CD14-positive monocyte (primary cell): Measurements from ENCODE around the gene RFFL. TPM values are rescaled to one million over a fixed set of nuclear protein-coding genes. Genes with fewer than 3 reads are reported as not detected.

Experiments
- DNase-seq, 3 donors: peaks; one replicate each; pipeline ENCODE4 v3.0.0-alpha.2; 2011 to 2022
- H2AFZ ChIP-seq: 2 replicates; pipeline ENCODE4 v1.6.0; 2012; ENCODE audit warnings: mild to moderate bottlenecking, low read depth, low read length, inconsistent platforms; ENCODE audit not compliant: insufficient read depth, poor library complexity, severe bottlenecking
- H3K27ac ChIP-seq, 2 donors: 1 replicate in 1 of 2; 2 replicates in 1 of 2; pipeline ENCODE4 v1.5.1; 2012 to 2013; ENCODE audit warnings: low read length in 2 of 2, control low read depth in 1 of 2, inconsistent platforms in 1 of 2, low read depth in 1 of 2, mild to moderate bottlenecking in 1 of 2
- H3K27me3 ChIP-seq, 2 donors: one replicate each; pipeline versions ENCODE4 v1.6.0 to v1.6.1; 2011 to 2013; ENCODE audit warnings: low read length in 2 of 2; ENCODE audit not compliant: control insufficient read depth in 2 of 2, insufficient read depth in 2 of 2
- H3K36me3 ChIP-seq, 2 donors: replicated peaks in 1 of 2; 1 replicate in 1 of 2; 2 replicates in 1 of 2; pipeline versions ENCODE4 v1.5.1 to v1.6.1; 2012 to 2013; ENCODE audit warnings: low read length in 2 of 2, control low read depth in 1 of 2, inconsistent platforms in 1 of 2, mild to moderate bottlenecking in 1 of 2; ENCODE audit not compliant: insufficient read depth in 2 of 2, control insufficient read depth in 1 of 2
- H3K4me1 ChIP-seq, 2 donors: 1 replicate in 1 of 2; 2 replicates in 1 of 2; pipeline versions ENCODE4 v1.5.1 to v1.6.1; 2012 to 2013; ENCODE audit warnings: low read length in 2 of 2, control low read depth in 1 of 2, inconsistent platforms in 1 of 2, mild to moderate bottlenecking in 1 of 2, moderate library complexity in 1 of 2; ENCODE audit not compliant: insufficient read depth in 2 of 2, control insufficient read depth in 1 of 2
- H3K4me2 ChIP-seq: replicated peaks from 2 replicates; pipeline ENCODE3; 2012; ENCODE audit warnings: low read length, moderate library complexity, mild to moderate bottlenecking; ENCODE audit not compliant: poor library complexity, severe bottlenecking; ENCODE audit errors: extremely low read depth
- H3K4me3 ChIP-seq, 3 experiments: fragments of 200-600 bp in 1 of 3; sonication (generic) in 1 of 3; replicated peaks in 1 of 3; 1 replicate in 2 of 3; 2 replicates in 1 of 3; pipeline ENCODE4 v1.5.1; 2011 to 2013; ENCODE audit warnings: low read length in 3 of 3, mild to moderate bottlenecking in 3 of 3, control low read depth in 2 of 3, low read depth in 2 of 3, inconsistent platforms in 1 of 3, moderate library complexity in 1 of 3
- H3K79me2 ChIP-seq: 2 replicates; pipeline ENCODE4 v1.6.0; 2012; ENCODE audit warnings: mild to moderate bottlenecking, control low read depth, inconsistent platforms, low read length, moderate library complexity; ENCODE audit not compliant: insufficient read depth
- H3K9ac ChIP-seq: 2 replicates; pipeline ENCODE4 v1.6.0; 2017; ENCODE audit warnings: low read length, mild to moderate bottlenecking; ENCODE audit not compliant: insufficient read depth, poor library complexity, severe bottlenecking
- H3K9me3 ChIP-seq, 2 donors: replicated peaks in 1 of 2; 1 replicate in 1 of 2; 2 replicates in 1 of 2; pipeline versions ENCODE4 v1.5.1 to v1.6.1; 2012 to 2013; ENCODE audit warnings: low read length in 2 of 2, control low read depth in 1 of 2; ENCODE audit not compliant: control insufficient read depth in 1 of 2, insufficient read depth in 1 of 2
- H4K20me1 ChIP-seq: 2 replicates; pipeline ENCODE4 v1.6.0; 2012; ENCODE audit warnings: mild to moderate bottlenecking, low read length, control low read depth, moderate library complexity; ENCODE audit not compliant: insufficient read depth
- H3K27ac Mint-ChIP-seq, 7 donors: one replicate each; pipeline ENCODE4 v1.8.0; 2020; ENCODE audit warnings: mild to moderate bottlenecking in 7 of 7, mixed read lengths in 7 of 7, moderate library complexity in 6 of 7, inconsistent platforms in 2 of 7
- H3K27me3 Mint-ChIP-seq, 3 donors: one replicate each; pipeline ENCODE4 v1.8.0; 2021 to 2022; ENCODE audit warnings: low read depth in 3 of 3, mild to moderate bottlenecking in 3 of 3, mixed read lengths in 3 of 3, moderate library complexity in 3 of 3, inconsistent platforms in 1 of 3
- H3K36me3 Mint-ChIP-seq, 2 donors: one replicate each; pipeline ENCODE4 v1.8.0; 2020; ENCODE audit warnings: mixed read lengths in 2 of 2, inconsistent platforms in 1 of 2, mild to moderate bottlenecking in 1 of 2
- H3K4me1 Mint-ChIP-seq: one replicate; pipeline ENCODE4 v1.8.0; 2020; ENCODE audit warnings: mild to moderate bottlenecking, mixed read lengths
- H3K4me3 Mint-ChIP-seq, 2 donors: one replicate each; pipeline ENCODE4 v1.8.0; 2020; ENCODE audit warnings: mild to moderate bottlenecking in 2 of 2, mixed read lengths in 2 of 2, moderate library complexity in 1 of 2
- H3K9me3 Mint-ChIP-seq, 7 donors: one replicate each; pipeline ENCODE4 v1.8.0; 2020 to 2022; ENCODE audit warnings: mixed read lengths in 7 of 7, mild to moderate bottlenecking in 6 of 7, moderate library complexity in 6 of 7, inconsistent platforms in 2 of 7
- CTCF ChIP-seq: fragments of 200-600 bp; IDR thresholded peaks from one replicate; pipeline ENCODE4 v1.8.0; 2022; ENCODE audit warnings: antibody characterized with exemption, mild to moderate bottlenecking
- WGBS: methylation state at CpG from one replicate; pipeline ENCODE4 v1.1.5; 2013; ENCODE audit warnings: missing lambda C conversion rate; ENCODE audit not compliant: insufficient coverage; 5-methylcytosine and 5-hydroxymethylcytosine counted together
- intact Hi-C, 2 donors: fragments of 100-400 bp; cut with micrococcal nuclease; formaldehyde crosslinking; loops; one replicate each; pipeline versions ENCODE4 v1.15.0 to v1.15.1; 2023
- polyA plus RNA-seq, 3 donors: library from polyadenylated mRNA; depleted of rRNA in 1 of 3; unstranded in 2 of 3; stranded (reverse) in 1 of 3; fragments of 300-500 nt in 2 of 3; fragments of >200 nt in 1 of 3; fragmentation: Illumina TruSeq in 2 of 3; gene quantifications; 1 replicate in 2 of 3; 2 replicates in 1 of 3; pipeline ENCODE4 v1.2.3, GENCODE V29; 2012 to 2021

RFFL gene
- polyA plus RNA-seq, 3 donors: 16.1 to 25.1 (median 24.7) TPM

DNA sequence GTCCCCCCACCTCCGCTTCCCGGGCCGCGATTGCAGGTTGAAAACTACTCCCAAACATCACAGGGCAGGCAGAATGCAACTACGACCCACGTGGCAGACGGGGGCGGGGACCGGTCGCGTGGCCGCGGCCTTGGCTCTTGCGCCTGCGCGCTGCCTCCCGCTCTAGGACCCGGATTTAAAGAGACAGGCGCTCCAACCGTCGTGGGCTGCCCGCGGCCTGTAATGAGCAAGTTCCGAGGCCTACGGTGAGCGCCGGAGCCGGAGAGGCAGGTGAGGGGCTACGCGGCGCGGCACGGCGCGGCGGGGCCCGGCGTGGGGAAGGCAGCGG is 83.2 kb downstream of the RFFL start, which contains the start of gene LIG3:
TSS of gene LIG3 (plus strand) at position 160 of the 328 bp plus-strand sequence. CDS start 2,494 bp downstream, outside the sequence.
- intact Hi-C loops: loop anchor here in 1 of 2 donors (5.0 kb wide), 1 partner anchor 107 kb away; no protein-coding TSS in a partner anchor
- no peaks in the 10 kb centered on the region for H3K9me3 ChIP-seq

More for the DNA sequence above, 83.2 kb downstream of the RFFL start, which contains the start of gene LIG3:
- peak within 1 kb of the TSS; percentile 88 to 96 (median 95) for H3K27ac Mint-ChIP-seq
- under 1% methylated on average over 39 of the region's 39 CpGs for WGBS
- Histone ChIP-seq H3K27me3 (no peaks in the 10 kb centered on the region), H3K4me1 (peaks cover 16 to 22% of the 10 kb centered on the region in 2 donors), H3K4me2 (peak within 1 kb of the TSS; percentile 80), H3K9ac (peak within 1 kb of the TSS; percentile 98), H3K27ac (peak within 1 kb of the TSS; percentile 94), H3K4me3 (peak within 1 kb of the TSS; percentile 68 to 86 (median 83)), H3K36me3 (peaks cover 9 to 27% of the 10 kb centered on the region in 2 donors), H3K79me2 (peaks cover 39% of the 10 kb centered on the region), H4K20me1 (no peaks in the 10 kb centered on the region), H2AFZ (peak within 1 kb of the TSS; percentile 87)
- H3K36me3 Mint-ChIP-seq: peaks cover 21 to 23% of the 10 kb centered on the region in 2 donors
- peak; percentile 86 to 91 (median 86) for DNase-seq
- no peaks in the 10 kb centered on the region for H3K9me3 Mint-ChIP-seq
- peaks cover 0 to 4% (median 3%) of the 10 kb centered on the region in 3 donors for H3K27me3 Mint-ChIP-seq
- peak within 1 kb of the TSS; percentile 82 to 93 for H3K4me3 Mint-ChIP-seq
- TF ChIP-seq CTCF: no peak
- peaks cover 29% of the 10 kb centered on the region for H3K4me1 Mint-ChIP-seq
